ENCODE results near the gene SLAMF1.
"Not testable (repeated sequence)": the region's sequence is repeated elsewhere in the genome, so short reads cannot be mapped to it uniquely, and the experiment has no call there.

The SLAMF1 gene

DNA sequence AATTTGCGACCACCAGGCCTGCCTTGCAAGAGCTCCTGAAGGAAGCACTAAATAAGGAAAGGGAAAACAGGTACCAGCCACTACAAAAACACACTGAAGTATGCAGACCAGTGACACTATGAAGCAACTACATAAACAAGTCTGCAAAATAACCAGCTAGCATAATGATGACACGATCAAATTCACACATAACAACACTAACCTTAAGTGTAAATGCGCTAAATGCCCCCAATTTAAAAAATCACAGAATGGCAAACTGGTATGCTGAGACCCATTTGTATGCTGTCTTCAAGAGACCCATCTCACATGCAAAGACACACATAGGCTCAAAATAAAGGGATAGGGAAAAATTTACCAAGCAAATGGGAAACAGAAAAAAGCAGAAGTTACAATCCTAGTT, 87.4 kb downstream of the SLAMF1 start:
- DNase-seq, result not testable (repeated sequence)

DNA sequence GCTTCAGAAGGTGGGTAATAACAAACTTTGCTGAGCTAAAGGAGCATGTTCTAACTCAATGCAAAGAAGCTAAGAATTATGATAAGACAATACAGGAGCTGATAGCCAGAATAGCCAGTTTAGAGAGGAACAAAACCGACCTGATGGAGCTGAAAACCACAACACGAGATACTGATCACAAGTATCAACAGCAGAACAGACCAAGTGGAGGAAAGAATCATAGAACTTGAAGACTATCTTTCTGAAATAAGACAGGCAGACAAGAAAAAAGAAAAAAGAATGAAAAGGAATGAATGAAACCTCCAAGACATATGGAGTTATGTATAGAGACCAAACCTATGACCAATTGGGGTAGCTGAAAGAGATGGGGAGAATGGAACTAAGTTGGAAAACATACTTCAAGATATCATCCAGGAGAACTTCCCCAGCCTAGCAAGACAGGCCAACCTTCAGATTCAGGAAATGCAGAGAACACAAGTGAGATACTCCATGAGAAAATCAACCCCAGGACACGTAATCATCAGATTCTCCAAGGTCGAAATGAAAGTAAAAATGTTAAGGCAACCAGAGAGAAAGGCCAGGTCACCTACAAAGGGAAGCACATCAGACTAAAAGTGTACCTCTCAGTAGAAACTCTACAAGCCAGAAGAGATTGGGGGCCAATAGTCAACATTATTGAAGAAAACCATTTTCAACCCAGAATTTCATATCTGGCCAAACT, 88.0 kb downstream of the SLAMF1 start:
- no peak for DNase-seq
